Activated T-cell treated with anti-CD3 and anti-CD28 coated beads, Interleukin-2, amount 50 U/mL, for 48 hours (primary cell): Measurements from ENCODE around the gene TMEM250.
A peak's percentile ranks its signal among the peaks of the same experiment; 100 is the strongest.

ENCODE experiments used
- DNase-seq, 2 experiments: peaks; one replicate each; pipeline ENCODE4 v3.0.0-alpha.2; 2020

TMEM250 gene

GRCh38 chr9:136147038-136147889 is 28.6 kb upstream of the TMEM250 start:
- DNase-seq: no peak

- no peak for DNase-seq
These were observed 27.7 kb upstream of the TMEM250 start for GRCh38 chr9:136146126-136147037.

GRCh38 chr9:136145580-136145979 is 26.9 kb upstream of the TMEM250 start:
- no peak for DNase-seq

- DNase-seq: no peak
These were observed 25.8 kb upstream of the TMEM250 start for GRCh38 chr9:136144450-136144849.

GRCh38 chr9:136143215-136144001 is 24.7 kb upstream of the TMEM250 start:
- DNase-seq: no peak

- no peak for DNase-seq
These were observed 24.2 kb upstream of the TMEM250 start for GRCh38 chr9:136142859-136143214.

- DNase-seq: no peak
These were observed 23.7 kb upstream of the TMEM250 start for GRCh38 chr9:136142414-136142796.

GRCh38 chr9:136141682-136142413 is 23.2 kb upstream of the TMEM250 start:
- DNase-seq: no peak

GRCh38 chr9:136140966-136141365 is 22.3 kb upstream of the TMEM250 start:
- no peak for DNase-seq

- DNase-seq: no peak
These were observed 21.4 kb upstream of the TMEM250 start for GRCh38 chr9:136140046-136140445.

- peak; percentile 70 to 71 for DNase-seq
These were observed 19.9 kb upstream of the TMEM250 start for GRCh38 chr9:136138566-136138965.

- no peak for DNase-seq
These were observed 18.9 kb upstream of the TMEM250 start for GRCh38 chr9:136137321-136138265.

- no peak for DNase-seq
These were observed 17.7 kb upstream of the TMEM250 start for GRCh38 chr9:136136127-136136925.

GRCh38 chr9:136135326-136136126 is 16.9 kb upstream of the TMEM250 start:
- DNase-seq: no peak

GRCh38 chr9:136133959-136134484 is 15.3 kb upstream of the TMEM250 start:
- no peak for DNase-seq

- DNase-seq: no peak
These were observed 14.7 kb upstream of the TMEM250 start for GRCh38 chr9:136133191-136133958.

- no peak for DNase-seq
These were observed 13.9 kb upstream of the TMEM250 start for GRCh38 chr9:136132512-136133050.
